A549 (cell line): ENCODE results near the gene SETD2. TPM values are rescaled to one million over a fixed set of nuclear protein-coding genes. Genes with fewer than 3 reads are reported as not detected.
"Not testable (repeated sequence)": the region's sequence is repeated elsewhere in the genome, so short reads cannot be mapped to it uniquely, and the experiment has no call there.

ENCODE experiments used
- ATAC-seq, 2 experiments: fragments of 200-7000 bp in 1 of 2; fragments of >200 bp in 1 of 2; cut with Nextera tagmentation in 1 of 2; cut with Tn5 transposase in 1 of 2; 3 replicates each; pipeline versions ENCODE4 v1.8.0 to v1.9.1; 2018 to 2020; ENCODE audit warnings: mild to moderate bottlenecking in 1 of 2, moderate library complexity in 1 of 2
- CTCF ChIA-PET: fragments of 300-600 bp; sonication (Branson Sonifier 250); formaldehyde crosslinking; extraction: SDS; loops from one replicate; lab custom pipeline; 2021; ENCODE audit warnings: antibody characterized with exemption, inconsistent platforms; lab: Yijun Ruan, JAX
- POLR2A ChIA-PET: fragments of 350-600 bp; formaldehyde crosslinking; extraction: SDS; loops from one replicate; lab custom pipeline; 2021; ENCODE audit warnings: antibody characterized with exemption, inconsistent platforms; lab: Yijun Ruan, JAX
- DNase-seq, 2 experiments: peaks; one replicate each; pipeline versions ENCODE4 v3.0.0 to v3.0.0-alpha.2; 2011 to 2016; ENCODE audit warnings: low read depth in 1 of 2, low spot score in 1 of 2
- FAIRE-seq: peaks from 2 replicates; lab custom pipeline; 2011; peaks lifted over from hg19 to GRCh38; lab: Jason Lieb, UNC
- H3K27ac ChIP-seq, 2 experiments: fragments of >200 bp; sonication (Bioruptor Twin); formaldehyde crosslinking; 3 replicates each; pipeline ENCODE4 v1.5.1; 2016 to 2017
- H3K4me1 ChIP-seq: fragments of >200 bp; sonication (Bioruptor Twin); formaldehyde crosslinking; 3 replicates; pipeline ENCODE4 v1.6.1; 2016
- H3K4me2 ChIP-seq: fragments of >200 bp; sonication (Bioruptor Twin); formaldehyde crosslinking; 3 replicates; pipeline ENCODE4 v1.6.1; 2016
- H3K4me3 ChIP-seq: fragments of >200 bp; sonication (Bioruptor Twin); formaldehyde crosslinking; 3 replicates; pipeline ENCODE4 v1.5.1; 2016
- H3K9me3 ChIP-seq: fragments of >200 bp; sonication (Bioruptor Twin); formaldehyde crosslinking; 3 replicates; pipeline ENCODE4 v1.6.1; 2016
- CBX2 ChIP-seq: fragments of 200-600 bp; sonication (generic); IDR thresholded peaks from 2 replicates; pipeline ENCODE4 v1.6.1; 2016; ENCODE audit warnings: low read depth, mild to moderate bottlenecking, borderline replicate concordance
- CEBPB ChIP-seq, 2 experiments: fragments of >200 bp in 1 of 2; sonication (Bioruptor Twin) in 1 of 2; formaldehyde crosslinking in 1 of 2; IDR thresholded peaks; 2 replicates each; pipeline ENCODE4 v1.6.1; 2012 to 2016
- EHMT2 ChIP-seq: fragments of 200-600 bp; sonication (generic); IDR thresholded peaks from 2 replicates; pipeline ENCODE4 v1.6.1; 2016; ENCODE audit warnings: antibody characterized with exemption, low read depth, mild to moderate bottlenecking, moderate library complexity
- ESRRA ChIP-seq: fragments of 150-350 bp; IDR thresholded peaks from 2 replicates; pipeline ENCODE4 v1.6.1; 2014; ENCODE audit warnings: mild to moderate bottlenecking, low read length, borderline replicate concordance
- HDAC2 ChIP-seq: fragments of 200-600 bp; sonication (generic); IDR thresholded peaks from 2 replicates; pipeline ENCODE4 v1.6.1; 2016
- HEYL ChIP-seq: fragments of 250-450 bp; sonication (Bioruptor Pico); IDR thresholded peaks from 2 replicates; pipeline ENCODE4 v1.8.0; 2021; ENCODE audit warnings: mild to moderate bottlenecking, moderate library complexity
- HOXA7 ChIP-seq: fragments of 250-450 bp; sonication (Bioruptor Pico); IDR thresholded peaks from 2 replicates; pipeline ENCODE4 v1.5.0; 2020; ENCODE audit warnings: mild to moderate bottlenecking, moderate library complexity
- HOXB5 ChIP-seq: fragments of 250-450 bp; sonication (Bioruptor Pico); IDR thresholded peaks from 2 replicates; pipeline ENCODE4 v1.5.0; 2020; ENCODE audit warnings: mild to moderate bottlenecking, moderate library complexity
- NFE2L2 ChIP-seq: fragments of 150-350 bp; conservative IDR thresholded peaks from 2 replicates; pipeline ENCODE4 v1.6.1; 2014; ENCODE audit warnings: low read length
- NR3C1 ChIP-seq: fragments of >200 bp; sonication (Bioruptor Twin); formaldehyde crosslinking; IDR thresholded peaks from 3 replicates; pipeline ENCODE4 v1.6.1; 2017
- POLR2A ChIP-seq: IDR thresholded peaks from 2 replicates; pipeline ENCODE4 v1.6.1; 2012; ENCODE audit warnings: mild to moderate bottlenecking, low read length
- RCOR1 ChIP-seq: fragments of 150-350 bp; IDR thresholded peaks from 2 replicates; pipeline ENCODE4 v1.6.1; 2014; ENCODE audit warnings: antibody characterized with exemption, low read length, low read depth
- ZFP36 ChIP-seq: fragments of 450-650 bp; IDR thresholded peaks from 2 replicates; pipeline ENCODE4 v1.6.1; 2014; ENCODE audit warnings: borderline replicate concordance; ENCODE audit not compliant: partially characterized antibody
- ZSCAN20 ChIP-seq: fragments of 250-450 bp; sonication (Bioruptor Pico); IDR thresholded peaks from 2 replicates; pipeline ENCODE4 v1.8.0; 2022; ENCODE audit warnings: mild to moderate bottlenecking, moderate library complexity
- WGBS: methylation state at CpG from one replicate; pipeline ENCODE4 v1.1.6; 2017; ENCODE audit errors: missing lambda C conversion rate; 5-methylcytosine and 5-hydroxymethylcytosine counted together
- polyA plus RNA-seq, 4 experiments: library from polyadenylated mRNA; depleted of rRNA in 3 of 4; stranded (reverse); fragments of >200 nt; fragmentation: RNase III in 1 of 4; extraction: RNeasy Plus Mini Kit Qiagen cat#74134 plus additional on column Dnase treatment in 1 of 4; gene quantifications; 2 replicates in 3 of 4; 3 replicates in 1 of 4; pipeline ENCODE4 v1.2.3, GENCODE V29; 2011 to 2017
- TF ChIP-seq, protein P1 (sequence below): fragments of 250-450 bp; sonication (Bioruptor Pico); IDR thresholded peaks from 2 replicates; pipeline ENCODE4 v1.5.0; 2020; ENCODE audit warnings: low read depth, mild to moderate bottlenecking, moderate library complexity
- TF ChIP-seq, protein P2 (sequence below): fragments of >200 bp; sonication (Bioruptor Twin); formaldehyde crosslinking; IDR thresholded peaks from 3 replicates; pipeline ENCODE4 v1.5.1; 2016
- TF ChIP-seq, protein P3 (sequence below): IDR thresholded peaks from 2 replicates; pipeline ENCODE4 v1.6.1; 2012; ENCODE audit warnings: low read depth, borderline replicate concordance
- TF ChIP-seq, protein P4 (sequence below): fragments of >200 bp; sonication (Bioruptor Twin); formaldehyde crosslinking; IDR thresholded peaks from 3 replicates; pipeline ENCODE4 v1.6.1; 2016

The SETD2 gene
- polyA plus RNA-seq, 2 of the 4 experiments (the other 2 are of a cell fraction): 16.8 to 26.1 TPM

DNA sequence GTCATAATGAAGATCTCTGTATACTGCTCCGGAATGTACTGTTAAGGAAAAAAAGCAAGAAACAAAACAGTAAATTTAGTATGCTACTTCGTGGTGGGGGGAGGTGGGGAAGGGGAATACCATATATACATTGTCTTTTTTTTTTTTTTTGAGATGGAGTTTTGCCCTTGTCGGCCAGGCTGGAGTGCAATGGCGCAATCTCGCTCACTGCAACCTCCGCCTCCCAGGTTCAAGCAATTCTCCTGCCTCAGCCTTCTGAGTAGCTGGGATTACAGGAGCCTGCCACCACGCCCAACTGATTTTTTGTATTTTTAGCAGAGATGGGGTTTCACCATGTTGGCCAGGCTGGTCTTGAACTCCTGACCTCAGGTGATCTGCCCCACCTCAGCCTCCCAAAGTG lies 21.4 kb downstream of the SETD2 start:
- FAIRE-seq, DNase-seq, H3K4me3 ChIP-seq, POLR2A ChIA-PET, H3K9me3 ChIP-seq, ATAC-seq: not testable (repeated sequence)
- CTCF ChIA-PET: interaction anchor here (0.7 kb wide), 1 partner anchor 12 kb away, joined by 4 read pairs; no protein-coding TSS in a partner anchor
- H3K27ac ChIP-seq: peak overlapping the region in 1 of 2 experiments; percentile 46; a peak in 2 of 6 replicates
- peak overlapping the region; percentile 62; the same call in 2 of the 3 replicates for H3K4me2 ChIP-seq
- H3K4me1 ChIP-seq: peaks cover 37% of the 10 kb centered on the region
- 79% methylated on average over 7 of the region's 7 CpGs for WGBS

DNA sequence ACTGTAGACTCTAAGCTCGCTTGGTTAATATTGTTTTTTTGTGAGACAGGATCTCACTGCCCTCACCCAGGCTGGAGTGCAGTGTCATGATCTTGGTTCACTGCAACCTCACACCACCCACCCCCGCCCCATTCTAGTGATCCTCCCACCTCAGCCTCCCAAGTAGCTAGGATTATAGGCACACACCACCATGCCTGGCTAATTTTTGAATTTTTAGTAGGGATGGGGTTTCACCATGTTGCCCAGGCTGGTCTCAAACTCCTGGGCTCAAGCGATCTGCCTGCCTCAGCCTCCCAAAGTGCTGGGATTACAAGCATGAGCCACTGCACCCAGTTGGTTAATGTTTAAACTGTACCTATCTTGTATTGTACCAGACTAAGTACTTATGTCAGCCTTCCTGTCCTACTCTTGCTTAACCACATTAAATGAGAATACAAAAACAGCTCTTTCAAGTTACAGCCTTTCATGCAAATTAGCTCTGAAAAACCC lies 22.9 kb downstream of the SETD2 start:
- CTCF ChIA-PET, POLR2A ChIA-PET, FAIRE-seq, H3K4me3 ChIP-seq, H3K9me3 ChIP-seq: not testable (repeated sequence)
- Histone ChIP-seq H3K4me1 (peaks cover 37% of the 10 kb centered on the region), H3K4me2 (peak overlapping the region; percentile 62), H3K27ac (peak overlapping the region; percentile 72 to 82; a peak in 5 of 6 replicates)
- TF ChIP-seq CEBPB (IDR thresholded peaks at IDR 0.05): peak in 1 of 2 experiments; percentile 6; a peak in 1 of 4 replicates
- DNase-seq: peak; percentile 13 to 65
- 13% methylated on average over 2 of the region's 3 CpGs for WGBS
- peak; percentile 64 to 88; a peak in 3 of 6 replicates for ATAC-seq

DNA sequence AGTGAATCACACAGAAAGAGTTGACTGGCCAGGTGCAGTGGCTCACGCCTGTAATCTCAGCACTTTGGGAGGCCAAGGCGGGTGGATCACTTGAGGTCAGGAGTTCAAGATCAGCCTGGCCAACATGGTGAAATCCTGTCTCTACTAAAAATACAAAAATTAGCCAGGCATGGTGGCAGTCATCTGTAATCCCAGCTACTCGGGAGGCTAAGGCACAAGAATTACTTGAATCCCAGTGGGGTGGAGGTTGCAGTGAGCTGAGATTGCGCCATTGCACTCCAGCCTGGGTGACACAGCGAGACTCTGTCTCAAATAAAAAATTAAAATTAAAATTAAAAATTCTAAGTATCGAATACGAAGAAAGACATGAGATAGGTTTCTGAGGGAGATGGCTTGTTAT lies 23.4 kb downstream of the SETD2 start:
- WGBS: 57% methylated on average over 7 of the region's 7 CpGs
- 0 out of 4 replicates have a peak, but pooled peaks of 1 of the 2 experiments have one; percentile 27 for TF ChIP-seq CEBPB (IDR thresholded peaks at IDR 0.05)
- CTCF ChIA-PET, H3K9me3 ChIP-seq, H3K4me3 ChIP-seq, POLR2A ChIA-PET, FAIRE-seq: not testable (repeated sequence)
- H3K4me1 ChIP-seq: peaks cover 37% of the 10 kb centered on the region
- peak in 1 of 2 experiments; percentile 18 for DNase-seq
- ATAC-seq: peak in 1 of 2 experiments; percentile 56; a peak in 3 of 6 replicates
- peak overlapping the region; percentile 62 for H3K4me2 ChIP-seq
- H3K27ac ChIP-seq: peak overlapping the region; percentile 72 to 82; a peak in 5 of 6 replicates

DNA sequence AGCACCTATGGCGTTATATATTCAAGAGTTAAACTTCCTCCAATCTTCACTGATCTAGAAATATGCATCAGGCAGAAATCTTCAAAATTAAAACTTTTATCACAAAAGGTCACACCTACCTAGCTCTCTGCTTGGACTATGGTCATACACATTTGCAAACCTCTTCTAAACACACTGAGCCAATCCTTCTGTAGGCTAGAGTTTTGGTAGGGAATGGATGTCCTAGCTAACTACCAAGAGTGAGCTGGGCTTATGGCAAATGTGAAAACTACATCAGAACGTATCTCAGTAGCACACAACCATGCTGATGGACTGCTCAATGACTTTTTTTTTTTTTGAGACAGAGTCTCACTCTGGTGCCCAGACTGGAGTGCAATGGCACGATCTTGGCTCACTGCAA lies 29.6 kb downstream of the SETD2 start:
- FAIRE-seq (no peak), DNase-seq (no peak), ATAC-seq (no peak)
- ChIA-PET POLR2A (no interaction called here), CTCF (interaction anchor here (0.6 kb wide), 1 partner anchor 46 kb away, joined by 3 read pairs; no protein-coding TSS in a partner anchor)
- WGBS: 91% methylated on average over 3 of the region's 3 CpGs
- Histone ChIP-seq H3K4me2 (no peak overlapping the region), H3K9me3 (no peaks in the 10 kb centered on the region), H3K27ac (no peak overlapping the region), H3K4me3 (no peak overlapping the region), H3K4me1 (no peaks in the 10 kb centered on the region)
- TF ChIP-seq, protein P1, sequence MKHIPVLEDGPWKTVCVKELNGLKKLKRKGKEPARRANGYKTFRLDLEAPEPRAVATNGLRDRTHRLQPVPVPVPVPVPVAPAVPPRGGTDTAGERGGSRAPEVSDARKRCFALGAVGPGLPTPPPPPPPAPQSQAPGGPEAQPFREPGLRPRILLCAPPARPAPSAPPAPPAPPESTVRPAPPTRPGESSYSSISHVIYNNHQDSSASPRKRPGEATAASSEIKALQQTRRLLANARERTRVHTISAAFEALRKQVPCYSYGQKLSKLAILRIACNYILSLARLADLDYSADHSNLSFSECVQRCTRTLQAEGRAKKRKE (CRISPR knock-in tag): no peak
- TF ChIP-seq POLR2A: no peak
- no peak for TF ChIP-seq ZSCAN20 (CRISPR knock-in tag)
- TF ChIP-seq RCOR1: no peak
- TF ChIP-seq, protein P2, sequence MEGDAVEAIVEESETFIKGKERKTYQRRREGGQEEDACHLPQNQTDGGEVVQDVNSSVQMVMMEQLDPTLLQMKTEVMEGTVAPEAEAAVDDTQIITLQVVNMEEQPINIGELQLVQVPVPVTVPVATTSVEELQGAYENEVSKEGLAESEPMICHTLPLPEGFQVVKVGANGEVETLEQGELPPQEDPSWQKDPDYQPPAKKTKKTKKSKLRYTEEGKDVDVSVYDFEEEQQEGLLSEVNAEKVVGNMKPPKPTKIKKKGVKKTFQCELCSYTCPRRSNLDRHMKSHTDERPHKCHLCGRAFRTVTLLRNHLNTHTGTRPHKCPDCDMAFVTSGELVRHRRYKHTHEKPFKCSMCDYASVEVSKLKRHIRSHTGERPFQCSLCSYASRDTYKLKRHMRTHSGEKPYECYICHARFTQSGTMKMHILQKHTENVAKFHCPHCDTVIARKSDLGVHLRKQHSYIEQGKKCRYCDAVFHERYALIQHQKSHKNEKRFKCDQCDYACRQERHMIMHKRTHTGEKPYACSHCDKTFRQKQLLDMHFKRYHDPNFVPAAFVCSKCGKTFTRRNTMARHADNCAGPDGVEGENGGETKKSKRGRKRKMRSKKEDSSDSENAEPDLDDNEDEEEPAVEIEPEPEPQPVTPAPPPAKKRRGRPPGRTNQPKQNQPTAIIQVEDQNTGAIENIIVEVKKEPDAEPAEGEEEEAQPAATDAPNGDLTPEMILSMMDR: no peak
- no peak for TF ChIP-seq ESRRA
- TF ChIP-seq HDAC2: no peak
- no peak for TF ChIP-seq CBX2
- TF ChIP-seq, protein P3, sequence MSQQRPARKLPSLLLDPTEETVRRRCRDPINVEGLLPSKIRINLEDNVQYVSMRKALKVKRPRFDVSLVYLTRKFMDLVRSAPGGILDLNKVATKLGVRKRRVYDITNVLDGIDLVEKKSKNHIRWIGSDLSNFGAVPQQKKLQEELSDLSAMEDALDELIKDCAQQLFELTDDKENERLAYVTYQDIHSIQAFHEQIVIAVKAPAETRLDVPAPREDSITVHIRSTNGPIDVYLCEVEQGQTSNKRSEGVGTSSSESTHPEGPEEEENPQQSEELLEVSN: no peak
- no peak for TF ChIP-seq NR3C1
- TF ChIP-seq, protein P4, sequence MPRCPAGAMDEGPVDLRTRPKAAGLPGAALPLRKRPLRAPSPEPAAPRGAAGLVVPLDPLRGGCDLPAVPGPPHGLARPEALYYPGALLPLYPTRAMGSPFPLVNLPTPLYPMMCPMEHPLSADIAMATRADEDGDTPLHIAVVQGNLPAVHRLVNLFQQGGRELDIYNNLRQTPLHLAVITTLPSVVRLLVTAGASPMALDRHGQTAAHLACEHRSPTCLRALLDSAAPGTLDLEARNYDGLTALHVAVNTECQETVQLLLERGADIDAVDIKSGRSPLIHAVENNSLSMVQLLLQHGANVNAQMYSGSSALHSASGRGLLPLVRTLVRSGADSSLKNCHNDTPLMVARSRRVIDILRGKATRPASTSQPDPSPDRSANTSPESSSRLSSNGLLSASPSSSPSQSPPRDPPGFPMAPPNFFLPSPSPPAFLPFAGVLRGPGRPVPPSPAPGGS: no peak
- no peak for TF ChIP-seq NFE2L2
- no peak for TF ChIP-seq HOXB5 (CRISPR knock-in tag)
- TF ChIP-seq HOXA7 (CRISPR knock-in tag): no peak
- TF ChIP-seq EHMT2: no peak
- no peak for TF ChIP-seq HEYL
- no peak for TF ChIP-seq ZFP36
